Hindlimb muscle (tissue), 1 donor: ENCODE data around the gene RUSC2. TPM values are rescaled to one million over a fixed set of nuclear protein-coding genes. Genes with fewer than 3 reads are reported as not detected.
A peak's percentile ranks its signal among the peaks of the same experiment; 100 is the strongest.
"Not testable (repeated sequence)": the region's sequence is repeated elsewhere in the genome, so short reads cannot be mapped to it uniquely, and the experiment has no call there.

Experiments used
- DNase-seq: peaks from one replicate; pipeline ENCODE4 v3.0.0-alpha.2; 2013
- polyA plus RNA-seq: library from polyadenylated mRNA; unstranded; fragments of 120-200 nt; gene quantifications from one replicate; pipeline ENCODE4 v1.2.1, GENCODE V29; 2013; ENCODE audit not compliant: insufficient read length

The RUSC2 gene
- polyA plus RNA-seq, 1 donor, result 78.9 TPM

GRCh38 chr9:35526087-35526801 is 36.3 kb downstream of the RUSC2 start:
- no peak for DNase-seq

GRCh38 chr9:35529161-35529823 is 39.4 kb downstream of the RUSC2 start:
- no peak for DNase-seq

GRCh38 chr9:35533398-35533797 is 43.5 kb downstream of the RUSC2 start:
- no peak for DNase-seq

- DNase-seq, result not testable (repeated sequence)
These were observed 45.0 kb downstream of the RUSC2 start for GRCh38 chr9:35534921-35535320.

GRCh38 chr9:35537913-35538312 is 48.0 kb downstream of the RUSC2 start:
- DNase-seq, result no peak

- DNase-seq, result peak; percentile 83
These were observed 48.7 kb downstream of the RUSC2 start for GRCh38 chr9:35538361-35539234.

Other genes starting within 250 kb of the RUSC2 start
- gene TESK1, start 115.2 kb downstream of the RUSC2 start, polyA plus RNA-seq, result 51.2 TPM
- 2.6 TPM for gene CD72, start 128.3 kb downstream of the RUSC2 start, polyA plus RNA-seq
- not detected for gene SIT1, start 160.8 kb downstream of the RUSC2 start, polyA plus RNA-seq
- gene RMRP, start 167.9 kb downstream of the RUSC2 start, polyA plus RNA-seq, result not detected
- gene CCDC107, start 168.2 kb downstream of the RUSC2 start, polyA plus RNA-seq, result 21.0 TPM
- 5.6 TPM for gene ARHGEF39, start 175.1 kb downstream of the RUSC2 start, polyA plus RNA-seq
- 0.50 TPM for gene CA9, start 183.8 kb downstream of the RUSC2 start, polyA plus RNA-seq
- 10,018 TPM for gene TPM2, start 199.8 kb downstream of the RUSC2 start, polyA plus RNA-seq
- gene TLN1, start 242.1 kb downstream of the RUSC2 start, polyA plus RNA-seq, result 117 TPM
- 25.6 TPM for gene CREB3, start 242.6 kb downstream of the RUSC2 start, polyA plus RNA-seq